ENCODE measurements around the gene MLST8. TPM values are rescaled to one million over a fixed set of nuclear protein-coding genes. Genes with fewer than 3 reads are reported as not detected.

The MLST8 gene
- total and polyA plus RNA-seq, 2 donors (not counting 1 experiment from before 2014, with no cell fraction given) = 36.1 to 112 TPM

- CTCF ChIA-PET = no interaction called here
- intact Hi-C loops (cut with micrococcal nuclease) = loop anchor here (1.0 to 2.0 kb wide), 6 partner anchors 9 to 201 kb away; partner anchors contain the start of genes ECI1, MLST8, RNPS1 and TRAF7
- no peaks in the 10 kb centered on the region for H3K27me3 ChIP-seq (replicated peaks in 1 of 4; ENCODE audit: control extremely low read depth in 1 of 4, control insufficient read depth in 3 of 4, insufficient read depth in 4 of 4, low read length in 3 of 4)
- peak overlapping the region; percentile 51 to 92 (median 82) for H3K4me3 ChIP-seq (ENCODE audit: control extremely low read depth in 1 of 5, extremely low read depth in 1 of 5, insufficient read depth in 1 of 5, low read depth in 2 of 5, low read length in 4 of 5)
- peak overlapping the region; percentile 85 for H3K9ac ChIP-seq (ENCODE audit: low read length)
- H3K4me1 ChIP-seq (ENCODE audit: control insufficient read depth in 2 of 2, insufficient read depth in 2 of 2, low read length in 2 of 2) = peaks cover 6 to 16% of the 10 kb centered on the region in 2 donors
- Mint-ChIP-seq H3K4me3 (peak overlapping the region; percentile 76), H3K27me3 (no peaks in the 10 kb centered on the region), H3K27ac (peak overlapping the region; percentile 20), H3K4me1 (peaks cover 25% of the 10 kb centered on the region), H3K9me3 (ENCODE audit: insufficient read depth) (no peaks in the 10 kb centered on the region)
- peaks cover 48% of the 10 kb centered on the region for H3K79me2 ChIP-seq (ENCODE audit: control insufficient read depth, insufficient read depth, low read length)
- H4K20me1 ChIP-seq (ENCODE audit: control insufficient read depth, insufficient read depth, low read length, poor library complexity, severe bottlenecking) = peaks cover 19% of the 10 kb centered on the region
- peak overlapping the region; percentile 95 for H3K4me2 ChIP-seq (replicated peaks; ENCODE audit: low read depth, low read length, poor library complexity, severe bottlenecking)
- peaks cover 0 to 2% (median 0%) of the 10 kb centered on the region in 3 donors for H3K9me3 ChIP-seq (ENCODE audit: control extremely low read depth in 1 of 3, control insufficient read depth in 2 of 3, insufficient read depth in 1 of 3, low read length in 2 of 3)
- TF ChIP-seq CTCF (IDR thresholded peaks at IDR 0.05) (no peak), EZH2 (IDR thresholded peaks at IDR 0.05; ENCODE audit: borderline replicate concordance, insufficient read depth, low read depth, low read length, poor library complexity, severe bottlenecking) (no peak)
- POLR2A ChIA-PET = interaction anchor here (1.5 kb wide), 1 partner anchor 28 kb away, joined by 4 read pairs; the partner anchor contains the start of gene ECI1
- ATAC-seq (ENCODE audit: low read depth) (no peak), DNase-seq (no peak)
- WGBS (ENCODE audit: insufficient coverage) = 4% methylated on average over 19 of the region's 22 CpGs
- H2AFZ ChIP-seq (ENCODE audit: insufficient read depth, low read depth, low read length, poor library complexity, severe bottlenecking) = peak overlapping the region; percentile 97
- H3K36me3 ChIP-seq (replicated peaks in 1 of 2; ENCODE audit: control extremely low read depth in 1 of 2, control insufficient read depth in 1 of 2, extremely low read depth in 1 of 2, insufficient read depth in 2 of 2, low read length in 1 of 2) = peaks cover 0 to 10% of the 10 kb centered on the region in 2 experiments
- H3K27ac ChIP-seq (ENCODE audit: low read length in 2 of 2) = peak overlapping the region; percentile 47 to 85
Observed at GRCh38 chr16:2223942-2224486, 18.8 kb downstream of the MLST8 start.

GRCh38 chr16:2226245-2226793, 21.1 kb downstream of the MLST8 start:
- no peak overlapping the region for H3K27ac ChIP-seq (ENCODE audit: low read length in 2 of 2)
- H3K9ac ChIP-seq (ENCODE audit: low read length) = no peak overlapping the region
- WGBS (ENCODE audit: insufficient coverage) = 83% methylated on average over 8 of the region's 9 CpGs
- peaks cover 0 to 24% of the 10 kb centered on the region in 2 experiments for H3K36me3 ChIP-seq (replicated peaks in 1 of 2; ENCODE audit: control extremely low read depth in 1 of 2, control insufficient read depth in 1 of 2, extremely low read depth in 1 of 2, insufficient read depth in 2 of 2, low read length in 1 of 2)
- H3K4me3 ChIP-seq (ENCODE audit: control extremely low read depth in 1 of 5, extremely low read depth in 1 of 5, insufficient read depth in 1 of 5, low read depth in 2 of 5, low read length in 4 of 5) = no peak overlapping the region
- H3K79me2 ChIP-seq (ENCODE audit: control insufficient read depth, insufficient read depth, low read length) = peaks cover 48% of the 10 kb centered on the region
- ATAC-seq (ENCODE audit: low read depth) (no peak), DNase-seq (no peak)
- no peak overlapping the region for H3K4me2 ChIP-seq (replicated peaks; ENCODE audit: low read depth, low read length, poor library complexity, severe bottlenecking)
- Mint-ChIP-seq H3K4me1 (peaks cover 25% of the 10 kb centered on the region), H3K27ac (no peak overlapping the region), H3K27me3 (no peaks in the 10 kb centered on the region), H3K9me3 (ENCODE audit: insufficient read depth) (no peaks in the 10 kb centered on the region), H3K4me3 (peak overlapping the region; percentile 23)
- TF ChIP-seq EZH2 (IDR thresholded peaks at IDR 0.05; ENCODE audit: borderline replicate concordance, insufficient read depth, low read depth, low read length, poor library complexity, severe bottlenecking) (no peak), CTCF (IDR thresholded peaks at IDR 0.05) (no peak)
- H3K27me3 ChIP-seq (replicated peaks in 1 of 4; ENCODE audit: control extremely low read depth in 1 of 4, control insufficient read depth in 3 of 4, insufficient read depth in 4 of 4, low read length in 3 of 4) = no peaks in the 10 kb centered on the region
- no peak overlapping the region for H2AFZ ChIP-seq (ENCODE audit: insufficient read depth, low read depth, low read length, poor library complexity, severe bottlenecking)
- peaks cover 42% of the 10 kb centered on the region for H4K20me1 ChIP-seq (ENCODE audit: control insufficient read depth, insufficient read depth, low read length, poor library complexity, severe bottlenecking)
- intact Hi-C loops (cut with micrococcal nuclease) = no loop called here
- ChIA-PET CTCF (interaction anchor here (0.6 to 0.8 kb wide), 2 partner anchors 25 to 261 kb away, joined by 3 read pairs; partner anchors contain the start of gene ECI1), POLR2A (no interaction called here)
- peaks cover 0 to 2% (median 0%) of the 10 kb centered on the region in 3 donors for H3K9me3 ChIP-seq (ENCODE audit: control extremely low read depth in 1 of 3, control insufficient read depth in 2 of 3, insufficient read depth in 1 of 3, low read length in 2 of 3)
- peaks cover 6 to 16% of the 10 kb centered on the region in 2 donors for H3K4me1 ChIP-seq (ENCODE audit: control insufficient read depth in 2 of 2, insufficient read depth in 2 of 2, low read length in 2 of 2)

All from B cell (primary cell).